HG03521 (cell line): ENCODE measurements around the gene MRPL50.
"Not testable (repeated sequence)": the region's sequence is repeated elsewhere in the genome, so short reads cannot be mapped to it uniquely, and the experiment has no call there.

Experiments
- ATAC-seq: cut with Tn5 transposase; IDR thresholded peaks from one replicate; pipeline ENCODE4 v1.9.1; 2021; ENCODE audit warnings: mild to moderate bottlenecking, moderate library complexity; ENCODE audit not compliant: unreplicated experiment

Gene MRPL50

DNA sequence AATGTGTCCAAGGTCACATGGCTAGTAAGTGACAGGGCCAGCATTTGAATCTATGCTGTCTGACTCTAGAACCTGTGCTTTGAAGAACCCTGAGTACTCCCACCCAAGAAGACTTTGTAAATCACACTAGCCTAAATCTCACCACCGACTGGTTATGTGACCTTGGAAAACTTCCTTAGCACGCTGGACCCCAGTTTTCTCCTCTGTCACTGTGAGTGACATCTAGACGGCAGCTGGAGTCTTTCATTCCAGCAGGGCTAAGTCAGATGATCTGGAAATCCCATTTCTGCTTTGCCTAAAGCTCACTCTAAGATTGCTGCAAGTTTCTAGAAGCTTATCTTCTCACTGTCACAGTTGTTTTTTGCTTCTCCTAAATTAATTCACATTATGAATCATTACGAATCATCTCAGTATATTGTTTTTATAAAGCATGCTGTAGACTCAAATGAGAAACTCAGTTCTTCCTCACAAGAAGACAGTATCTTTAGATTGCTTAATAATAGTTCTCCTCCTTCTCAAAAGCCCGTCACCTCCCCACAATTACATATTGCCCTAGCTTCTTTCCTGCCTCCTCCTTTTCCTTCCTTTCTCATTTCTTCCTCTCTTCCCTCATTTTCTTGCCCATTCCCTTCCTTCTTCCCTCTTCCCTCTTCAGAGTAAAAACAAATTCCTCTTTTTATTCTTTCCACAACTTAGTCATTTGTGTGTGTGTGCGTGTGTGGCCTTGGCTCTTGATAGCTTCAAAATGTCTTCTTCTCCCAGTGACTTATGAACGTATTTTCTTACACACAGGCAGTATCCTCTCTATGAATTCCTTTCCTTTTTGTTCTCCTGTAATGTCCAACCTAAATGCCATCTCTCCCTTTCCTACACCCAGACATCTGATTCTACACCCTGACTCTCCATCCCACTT, 20.4 kb upstream of the MRPL50 start:
- ATAC-seq = no peak

DNA sequence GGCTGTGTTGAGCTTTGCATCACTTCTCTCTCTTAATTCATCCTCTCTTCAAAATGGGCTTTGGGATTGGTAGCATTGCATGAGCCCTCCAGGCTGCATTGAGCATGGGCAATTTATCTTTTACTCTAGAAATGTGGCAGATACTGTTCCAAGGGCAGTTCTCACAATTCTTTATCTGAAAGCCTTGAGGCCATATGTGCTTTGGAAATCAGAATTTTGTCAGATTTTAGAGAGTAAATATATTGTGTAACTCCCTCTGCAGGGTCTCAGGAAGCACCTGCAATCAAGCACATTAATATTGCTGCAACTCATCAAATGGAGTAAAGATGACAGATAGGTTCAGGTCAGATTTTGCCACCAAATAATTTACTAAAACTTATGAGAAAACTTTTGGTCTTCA, 19.6 kb upstream of the MRPL50 start:
- no peak for ATAC-seq

DNA sequence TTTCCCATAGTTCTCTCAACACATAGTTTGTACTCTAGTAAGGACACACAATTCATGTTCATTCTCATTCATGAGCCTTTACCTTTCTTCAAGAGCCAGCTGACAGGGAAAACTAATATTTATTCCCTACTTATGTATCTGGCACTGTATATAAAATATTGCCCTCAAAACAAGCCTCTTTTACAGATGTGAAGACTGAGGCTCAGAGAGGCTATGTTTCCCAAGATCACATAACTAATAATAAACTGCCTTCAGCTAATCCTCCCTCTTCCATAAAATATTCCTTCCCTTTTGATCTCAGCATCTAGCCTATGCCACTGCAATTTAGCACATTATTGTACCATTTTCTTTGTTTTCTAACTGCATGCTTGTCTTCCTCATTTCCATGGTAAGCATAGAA, 19.0 kb upstream of the MRPL50 start:
- no peak for ATAC-seq

- no peak for ATAC-seq
Measured at GRCh38 chr9:101415578-101415977, 17.2 kb upstream of the MRPL50 start.

DNA sequence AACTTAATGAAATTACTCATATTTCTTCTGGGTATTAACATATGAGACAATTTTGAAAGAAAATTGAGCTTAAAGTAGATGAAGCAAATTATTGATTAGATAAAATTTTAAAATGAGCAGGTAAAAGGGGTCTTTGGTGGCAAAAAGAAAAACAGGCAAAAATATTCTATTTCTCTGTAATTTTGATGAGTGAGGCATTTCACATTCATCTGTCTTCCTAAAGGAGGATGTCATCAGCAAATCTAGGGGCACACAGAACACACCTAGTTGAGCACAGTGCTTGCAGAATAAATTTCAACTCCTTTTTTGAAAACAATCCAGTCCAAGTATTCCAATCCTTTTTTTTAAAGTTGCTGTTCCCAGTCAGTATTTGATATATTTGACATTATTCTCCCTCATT, 16.4 kb upstream of the MRPL50 start:
- no peak for ATAC-seq

GRCh38 chr9:101409079-101409477, 10.7 kb upstream of the MRPL50 start:
- ATAC-seq = no peak

GRCh38 chr9:101408374-101409078, 10.1 kb upstream of the MRPL50 start:
- no peak for ATAC-seq

DNA sequence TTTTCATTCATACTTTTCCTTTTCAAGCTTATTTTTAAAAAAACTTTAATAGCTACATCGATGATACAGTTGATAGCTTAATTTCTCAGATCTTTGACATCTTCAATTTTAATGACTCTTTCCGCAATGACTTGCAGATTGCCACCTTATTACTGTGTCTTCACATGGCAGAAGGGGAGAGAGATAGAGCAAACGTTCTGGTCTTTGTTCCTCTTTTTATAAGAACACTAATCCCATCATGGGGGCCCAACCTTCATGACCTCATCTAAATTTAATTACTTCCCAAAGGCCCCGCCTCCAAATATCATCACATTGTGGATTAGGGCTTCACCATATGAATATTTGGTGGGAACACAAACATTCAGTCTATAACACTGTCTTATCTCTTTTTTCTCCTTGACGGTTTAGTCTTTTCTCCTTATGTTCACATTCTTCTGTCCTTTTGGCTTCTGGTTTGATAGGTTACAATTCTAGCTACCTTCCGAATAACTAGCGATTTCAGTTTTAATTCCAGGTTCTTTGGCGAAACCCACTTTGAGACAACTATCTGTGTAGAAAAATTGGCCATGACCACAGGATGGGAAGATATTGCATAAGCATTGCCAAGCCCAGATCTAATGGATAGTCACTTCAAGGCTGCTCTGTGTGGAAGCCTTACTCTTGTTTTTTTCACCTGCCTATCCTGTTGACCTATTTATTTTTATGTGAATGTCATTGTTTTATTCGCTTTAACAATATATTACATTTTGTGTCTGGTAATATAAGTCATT, 5.3 kb upstream of the MRPL50 start:
- no peak for ATAC-seq

DNA sequence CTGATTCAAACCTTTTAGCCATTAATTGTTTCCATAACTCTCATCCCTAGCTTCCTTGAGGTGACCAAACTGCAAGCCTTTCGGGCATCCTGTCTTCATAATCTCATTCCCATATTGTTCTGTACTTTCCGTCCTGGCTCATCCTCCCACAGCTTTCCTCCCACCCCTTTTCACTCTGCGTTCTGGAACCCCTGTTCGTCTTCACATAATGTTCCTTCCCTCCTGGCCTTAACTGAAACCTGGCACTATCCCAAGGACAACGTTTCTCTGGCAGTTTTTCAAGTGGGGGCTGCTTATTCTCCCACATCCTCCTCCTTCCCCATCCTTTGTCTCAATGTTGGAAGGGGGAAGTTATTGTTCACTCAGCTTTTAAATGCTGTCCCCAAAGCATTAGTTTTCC, 1.7 kb upstream of the MRPL50 start:
- no peak for ATAC-seq

GRCh38 chr9:101399643-101399970, 1.2 kb upstream of the MRPL50 start:
- ATAC-seq = no peak

DNA sequence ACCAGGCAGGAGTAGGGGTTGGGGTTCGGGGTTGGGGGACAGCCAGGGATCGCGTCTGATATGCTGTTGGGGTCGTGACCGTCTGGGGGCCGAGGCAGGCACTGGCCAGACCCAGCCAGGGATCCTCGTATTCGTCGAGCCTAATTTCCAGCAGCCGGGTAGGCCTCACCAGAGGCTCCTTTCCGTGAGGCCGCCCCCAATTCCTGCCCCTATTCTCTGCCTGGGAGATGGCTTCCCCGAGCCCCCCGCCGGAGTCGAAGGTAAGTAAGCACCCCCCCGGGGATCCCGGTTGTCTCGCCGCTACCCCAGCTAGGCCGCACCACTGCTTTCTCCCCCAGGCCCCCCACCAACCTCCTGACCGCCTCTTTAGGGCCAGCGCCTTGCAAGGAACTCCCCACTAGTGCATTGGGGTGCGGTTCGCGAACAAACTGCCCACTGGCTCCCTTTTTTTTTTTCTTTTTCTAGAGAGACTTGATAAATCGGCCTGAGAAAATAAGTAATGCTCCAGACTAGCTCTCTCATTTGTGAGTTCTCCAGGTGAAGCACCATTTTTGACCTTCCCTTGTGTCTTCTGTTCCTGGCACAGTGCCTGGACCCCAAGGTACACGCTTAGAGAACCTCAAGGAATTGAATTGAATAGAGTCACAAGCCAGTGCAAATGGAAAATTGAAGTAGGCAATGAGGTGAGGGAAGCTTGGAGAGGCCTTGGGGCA, 668 bp upstream of the MRPL50 start:
- peak; percentile 2 for ATAC-seq

DNA sequence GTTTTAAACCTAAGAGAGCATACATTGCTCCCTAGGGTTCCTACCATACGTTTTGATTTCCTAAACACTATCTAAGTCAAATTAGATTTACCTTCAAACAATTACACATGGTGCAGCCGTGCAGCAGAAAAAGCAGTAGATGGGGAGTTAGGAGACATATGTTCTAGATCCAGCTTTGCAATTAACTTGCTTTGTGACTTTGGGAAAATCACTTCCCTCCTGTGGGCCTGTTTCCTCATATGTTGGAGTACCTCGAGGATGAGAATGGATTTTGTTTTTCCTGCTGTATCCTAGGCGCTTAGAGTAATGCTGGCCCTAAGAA, 711 bp downstream of the MRPL50 start:
- ATAC-seq = no peak

DNA sequence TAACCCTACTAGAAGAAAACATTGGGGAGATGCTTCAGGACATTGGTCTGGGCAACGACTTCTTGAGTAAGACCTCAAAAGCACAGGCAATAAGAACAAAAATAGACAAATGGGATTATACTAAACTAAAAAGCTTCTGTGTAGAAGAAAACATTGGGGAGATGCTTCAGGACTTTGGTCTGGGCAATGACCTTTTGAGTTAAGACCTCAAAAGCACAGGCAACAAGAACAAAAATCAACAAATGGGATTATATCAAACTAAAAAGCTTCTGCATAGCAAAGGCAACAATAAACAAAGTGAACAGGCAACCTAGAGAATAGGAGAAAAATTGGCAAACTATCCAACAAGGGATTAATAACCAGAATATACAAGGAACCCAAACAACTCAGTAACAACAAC, 3.7 kb downstream of the MRPL50 start:
- ATAC-seq = no peak

DNA sequence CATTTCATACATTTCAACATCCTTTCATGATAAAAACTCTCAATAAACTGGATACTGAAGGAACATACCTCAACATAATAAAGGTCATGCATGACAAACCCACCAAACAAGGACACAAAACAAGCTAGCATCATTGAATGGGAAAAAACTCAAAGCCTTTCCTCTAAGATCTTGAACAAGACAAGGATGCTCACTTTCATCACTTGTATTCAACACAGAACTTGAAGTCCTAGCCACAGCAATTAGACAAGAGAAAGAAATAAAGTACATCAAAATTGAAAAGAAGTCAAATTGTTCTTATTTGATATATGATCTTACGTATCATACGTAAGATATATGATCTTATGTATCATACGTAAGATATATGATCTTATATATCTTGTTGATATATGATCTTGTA, 5.3 kb downstream of the MRPL50 start:
- ATAC-seq = no peak

DNA sequence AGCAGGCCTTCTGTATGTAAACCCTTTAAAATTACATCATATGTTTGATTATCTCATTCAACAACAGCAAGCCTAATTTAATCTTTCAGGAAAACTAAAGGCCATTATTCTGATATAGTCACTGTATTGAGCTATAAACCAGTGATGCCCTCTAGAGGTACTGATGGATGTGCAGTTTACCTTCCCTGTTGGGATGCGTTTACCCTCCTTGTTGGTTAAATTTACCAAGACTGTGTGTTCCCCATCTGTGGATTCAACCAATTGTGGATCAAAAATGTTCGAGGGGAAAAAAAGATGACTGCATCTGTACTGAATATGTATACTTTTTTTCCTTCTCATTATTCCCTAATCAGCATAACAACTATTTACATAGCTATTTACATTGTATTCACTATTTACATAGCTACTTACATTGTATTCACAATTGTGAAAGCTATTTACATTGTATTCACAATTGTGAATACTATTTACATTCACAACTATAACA, 9.9 kb downstream of the MRPL50 start:
- ATAC-seq = no peak

DNA sequence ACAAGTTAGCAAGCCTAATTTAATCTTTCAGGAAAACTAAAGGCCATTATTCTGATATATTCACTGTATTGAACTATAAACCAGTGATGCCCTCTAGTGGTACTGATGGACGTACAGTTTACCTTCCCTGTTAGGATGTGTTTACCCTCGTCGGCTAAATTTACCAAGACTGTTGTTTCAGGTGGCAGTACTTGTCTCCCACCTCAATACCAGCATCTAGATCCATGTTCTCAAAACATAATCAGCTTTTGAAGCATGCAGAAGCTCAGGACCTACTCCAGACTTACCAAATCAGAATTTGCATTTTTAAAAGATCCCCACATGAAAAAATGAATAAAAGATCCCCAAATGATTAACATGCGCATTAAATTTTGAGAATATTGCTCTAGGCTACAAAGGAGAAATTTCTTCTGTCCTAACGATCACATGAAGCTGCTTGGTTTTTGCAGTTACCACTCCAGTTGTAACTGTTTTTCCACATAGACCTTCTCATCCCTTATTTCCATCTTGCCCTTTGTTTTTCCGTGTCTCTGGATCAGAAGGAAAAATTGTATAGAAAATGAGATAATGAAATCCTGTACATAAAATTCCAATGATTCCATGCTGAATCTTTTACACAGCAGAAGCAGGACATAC, 10.4 kb downstream of the MRPL50 start:
- ATAC-seq = peak; percentile 77

- ATAC-seq = not testable (repeated sequence)
Measured at GRCh38 chr9:101384873-101385536, 13.4 kb downstream of the MRPL50 start, which contains the start of gene BAAT. Gene BAAT (minus strand): TSS chr9:101385006. CDS start chr9:101371404, 13,602 bp downstream.

DNA sequence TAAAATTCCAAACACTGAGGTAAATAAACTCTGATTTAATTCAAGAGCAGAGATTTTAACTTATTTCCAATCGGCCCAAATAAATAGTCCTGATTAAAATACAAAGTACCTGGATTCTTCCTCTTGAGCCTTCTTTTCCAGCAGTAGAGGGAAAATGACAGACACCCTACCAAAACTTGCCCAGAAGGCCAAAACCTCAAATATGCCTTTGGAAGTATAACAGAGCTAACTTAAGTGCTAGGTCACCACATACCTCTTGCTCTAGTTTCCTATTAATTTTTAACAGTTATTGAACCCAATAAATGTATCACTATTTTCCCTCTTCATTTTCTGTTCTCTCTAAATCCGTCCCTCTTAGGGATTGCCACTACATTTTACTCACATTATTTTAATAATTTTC, 15.1 kb downstream of the MRPL50 start:
- no peak for ATAC-seq

DNA sequence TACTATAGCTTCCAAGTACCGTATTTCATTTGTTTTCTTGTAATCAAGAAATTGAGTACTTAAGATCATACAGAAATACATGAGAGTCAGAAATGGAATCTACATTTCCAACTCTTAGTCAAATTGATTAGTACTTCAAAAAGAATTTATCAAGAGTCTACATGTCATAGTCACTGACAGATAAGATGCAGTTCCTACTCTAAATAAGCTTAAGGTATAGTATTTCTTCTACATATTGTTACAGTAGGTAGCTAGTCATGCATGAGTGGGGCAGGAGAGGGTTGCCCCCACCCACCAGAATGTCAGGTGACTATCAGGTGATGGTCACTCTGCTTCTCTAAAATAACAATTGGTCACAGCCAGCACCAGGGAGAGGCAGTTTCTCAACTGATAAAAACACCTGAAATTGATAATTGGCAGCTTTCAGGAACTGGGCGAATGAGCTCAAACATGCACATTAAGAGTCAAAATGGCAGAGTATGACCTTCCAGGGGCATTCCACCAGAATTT, 16.5 kb downstream of the MRPL50 start:
- ATAC-seq = no peak

DNA sequence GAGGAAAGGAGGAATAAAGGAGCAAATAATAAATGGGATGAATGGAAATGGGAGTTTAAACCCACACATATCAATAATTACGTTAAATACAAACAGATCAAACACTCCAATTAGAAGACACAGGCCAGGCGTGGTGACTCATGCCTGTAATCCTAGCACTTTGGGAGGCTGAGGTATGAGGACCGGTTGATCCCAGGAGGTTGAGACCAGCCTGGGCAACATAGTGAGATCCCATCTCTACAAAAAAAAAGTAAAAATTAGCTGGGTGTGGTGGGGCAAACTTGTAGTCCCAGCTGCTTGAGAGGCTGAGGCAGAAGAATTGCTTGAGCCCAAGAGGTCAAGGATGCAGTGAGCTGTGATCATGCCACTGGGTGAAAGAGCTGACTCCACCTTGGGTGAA, 17.3 kb downstream of the MRPL50 start:
- no peak for ATAC-seq
